ENCODE measurements around the gene CNPY4.
"Not testable (repeated sequence)": the region's sequence is repeated elsewhere in the genome, so short reads cannot be mapped to it uniquely, and the experiment has no call there.

The CNPY4 gene

GRCh38 chr7:100142461-100142860 lies 23.0 kb downstream of the CNPY4 start:
- no peaks in the 10 kb centered on the region for H3K9me3 ChIP-seq (ENCODE audit: insufficient read depth, low read depth, low read length)
- no peaks in the 10 kb centered on the region for H3K27me3 ChIP-seq (ENCODE audit: insufficient read depth, low read length, poor library complexity, severe bottlenecking)
- H3K36me3 ChIP-seq (ENCODE audit: insufficient read depth, low read length) = no peaks in the 10 kb centered on the region
- no peaks in the 10 kb centered on the region for H4K20me1 ChIP-seq (ENCODE audit: insufficient read depth, low read length, poor library complexity, severe bottlenecking)
- no peak overlapping the region for H3K9ac ChIP-seq (ENCODE audit: low read depth, low read length, poor library complexity, severe bottlenecking)
- no peaks in the 10 kb centered on the region for H3K79me2 ChIP-seq (ENCODE audit: insufficient read depth, low read length)
- no peak overlapping the region for H3K4me3 ChIP-seq (ENCODE audit: low read length, poor library complexity, severe bottlenecking)
- H2AFZ ChIP-seq (ENCODE audit: low read length) = no peak overlapping the region
- no peaks in the 10 kb centered on the region for H3F3A ChIP-seq (ENCODE audit: low read depth)
- TF ChIP-seq, protein P1, sequence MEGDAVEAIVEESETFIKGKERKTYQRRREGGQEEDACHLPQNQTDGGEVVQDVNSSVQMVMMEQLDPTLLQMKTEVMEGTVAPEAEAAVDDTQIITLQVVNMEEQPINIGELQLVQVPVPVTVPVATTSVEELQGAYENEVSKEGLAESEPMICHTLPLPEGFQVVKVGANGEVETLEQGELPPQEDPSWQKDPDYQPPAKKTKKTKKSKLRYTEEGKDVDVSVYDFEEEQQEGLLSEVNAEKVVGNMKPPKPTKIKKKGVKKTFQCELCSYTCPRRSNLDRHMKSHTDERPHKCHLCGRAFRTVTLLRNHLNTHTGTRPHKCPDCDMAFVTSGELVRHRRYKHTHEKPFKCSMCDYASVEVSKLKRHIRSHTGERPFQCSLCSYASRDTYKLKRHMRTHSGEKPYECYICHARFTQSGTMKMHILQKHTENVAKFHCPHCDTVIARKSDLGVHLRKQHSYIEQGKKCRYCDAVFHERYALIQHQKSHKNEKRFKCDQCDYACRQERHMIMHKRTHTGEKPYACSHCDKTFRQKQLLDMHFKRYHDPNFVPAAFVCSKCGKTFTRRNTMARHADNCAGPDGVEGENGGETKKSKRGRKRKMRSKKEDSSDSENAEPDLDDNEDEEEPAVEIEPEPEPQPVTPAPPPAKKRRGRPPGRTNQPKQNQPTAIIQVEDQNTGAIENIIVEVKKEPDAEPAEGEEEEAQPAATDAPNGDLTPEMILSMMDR (conservative IDR thresholded peaks at IDR 0.05; ENCODE audit: low read length) = no peak
- TF ChIP-seq EZH2phosphoT487 (IDR thresholded peaks at IDR 0.05; ENCODE audit: borderline replicate concordance) = no peak
- H3K4me2 ChIP-seq (ENCODE audit: low read depth, low read length, poor library complexity, severe bottlenecking) = no peak overlapping the region
- peaks cover 4% of the 10 kb centered on the region for H3K4me1 ChIP-seq (ENCODE audit: insufficient read depth, low read length, poor library complexity, severe bottlenecking)
- no peaks in the 10 kb centered on the region for H3K9me2 ChIP-seq (replicated peaks; ENCODE audit: low read depth, low read length)

DNA sequence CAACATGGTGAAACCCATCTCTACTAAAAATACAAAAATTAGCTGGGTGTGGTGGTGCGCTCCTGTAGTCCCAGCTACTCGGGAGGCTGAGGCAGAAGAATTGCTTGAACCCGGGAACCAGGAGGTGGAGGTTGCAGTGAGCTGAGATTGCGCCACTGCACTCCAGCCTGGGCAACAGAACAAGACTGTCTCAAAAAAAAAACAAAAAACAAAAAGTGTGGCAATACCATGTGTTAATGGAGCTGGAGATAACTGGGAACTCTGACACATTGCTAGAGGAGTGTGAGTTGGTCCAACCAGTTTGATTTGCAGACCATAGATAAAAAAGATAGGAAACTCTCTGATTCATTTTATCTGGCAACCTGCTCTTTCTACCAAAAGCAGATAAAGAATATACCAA lies 26.9 kb downstream of the CNPY4 start:
- not testable (repeated sequence) for H3F3A ChIP-seq (ENCODE audit: low read depth); H4K20me1 ChIP-seq (ENCODE audit: insufficient read depth, low read length, poor library complexity, severe bottlenecking); H3K4me2 ChIP-seq (ENCODE audit: low read depth, low read length, poor library complexity, severe bottlenecking); H3K36me3 ChIP-seq (ENCODE audit: insufficient read depth, low read length); H3K27me3 ChIP-seq (ENCODE audit: insufficient read depth, low read length, poor library complexity, severe bottlenecking); H3K9me3 ChIP-seq (ENCODE audit: insufficient read depth, low read depth, low read length); H3K9ac ChIP-seq (ENCODE audit: low read depth, low read length, poor library complexity, severe bottlenecking); H3K4me3 ChIP-seq (ENCODE audit: low read length, poor library complexity, severe bottlenecking); H3K9me2 ChIP-seq (replicated peaks; ENCODE audit: low read depth, low read length); H2AFZ ChIP-seq (ENCODE audit: low read length)
- peaks cover 12% of the 10 kb centered on the region for H3K4me1 ChIP-seq (ENCODE audit: insufficient read depth, low read length, poor library complexity, severe bottlenecking)
- peaks cover 22% of the 10 kb centered on the region for H3K79me2 ChIP-seq (ENCODE audit: insufficient read depth, low read length)

DNA sequence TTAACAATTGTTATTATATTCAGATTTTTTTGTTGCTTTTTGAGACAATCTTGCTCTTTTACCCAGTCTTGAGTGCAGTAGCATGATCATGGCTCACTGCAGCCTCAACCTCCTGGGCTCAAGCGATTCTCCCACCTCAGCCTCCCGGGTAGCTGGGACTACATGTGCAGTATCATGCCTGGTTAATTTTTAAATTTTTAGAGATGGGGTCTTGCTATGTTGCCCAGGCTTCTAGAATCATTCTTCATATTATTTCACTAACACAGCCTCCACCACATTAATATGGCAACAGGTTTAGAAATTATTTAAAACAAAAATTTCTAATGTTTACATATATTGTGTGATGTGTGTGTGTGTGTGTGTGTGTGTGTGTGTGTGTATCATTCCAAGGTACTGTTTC lies 27.8 kb downstream of the CNPY4 start:
- no peak for TF ChIP-seq EZH2phosphoT487 (IDR thresholded peaks at IDR 0.05; ENCODE audit: borderline replicate concordance)
- TF ChIP-seq, protein P1 (conservative IDR thresholded peaks at IDR 0.05; ENCODE audit: low read length) = no peak
- Histone ChIP-seq H3F3A (ENCODE audit: low read depth) (no peaks in the 10 kb centered on the region), H3K79me2 (ENCODE audit: insufficient read depth, low read length) (peaks cover 30% of the 10 kb centered on the region), H3K9me2 (replicated peaks; ENCODE audit: low read depth, low read length) (no peaks in the 10 kb centered on the region), H3K9ac (ENCODE audit: low read depth, low read length, poor library complexity, severe bottlenecking) (no peak overlapping the region), H3K9me3 (ENCODE audit: insufficient read depth, low read depth, low read length) (no peaks in the 10 kb centered on the region), H4K20me1 (ENCODE audit: insufficient read depth, low read length, poor library complexity, severe bottlenecking) (peaks cover 4% of the 10 kb centered on the region), H3K4me3 (ENCODE audit: low read length, poor library complexity, severe bottlenecking) (no peak overlapping the region), H3K4me2 (ENCODE audit: low read depth, low read length, poor library complexity, severe bottlenecking) (no peak overlapping the region), H3K27me3 (ENCODE audit: insufficient read depth, low read length, poor library complexity, severe bottlenecking) (no peaks in the 10 kb centered on the region), H3K4me1 (ENCODE audit: insufficient read depth, low read length, poor library complexity, severe bottlenecking) (peaks cover 14% of the 10 kb centered on the region), H2AFZ (ENCODE audit: low read length) (no peak overlapping the region), H3K36me3 (ENCODE audit: insufficient read depth, low read length) (no peaks in the 10 kb centered on the region)

GRCh38 chr7:100148225-100148558 lies 28.8 kb downstream of the CNPY4 start:
- Histone ChIP-seq H3K9ac (ENCODE audit: low read depth, low read length, poor library complexity, severe bottlenecking) (peak overlapping the region; percentile 79), H3K4me2 (ENCODE audit: low read depth, low read length, poor library complexity, severe bottlenecking) (peak overlapping the region; percentile 93), H3K9me3 (ENCODE audit: insufficient read depth, low read depth, low read length) (no peaks in the 10 kb centered on the region), H2AFZ (ENCODE audit: low read length) (peak overlapping the region; percentile 90), H3K27me3 (ENCODE audit: insufficient read depth, low read length, poor library complexity, severe bottlenecking) (no peaks in the 10 kb centered on the region), H4K20me1 (ENCODE audit: insufficient read depth, low read length, poor library complexity, severe bottlenecking) (peaks cover 4% of the 10 kb centered on the region), H3K79me2 (ENCODE audit: insufficient read depth, low read length) (peaks cover 30% of the 10 kb centered on the region), H3K36me3 (ENCODE audit: insufficient read depth, low read length) (no peaks in the 10 kb centered on the region), H3K4me3 (ENCODE audit: low read length, poor library complexity, severe bottlenecking) (peak overlapping the region; percentile 97), H3K9me2 (replicated peaks; ENCODE audit: low read depth, low read length) (no peaks in the 10 kb centered on the region), H3K4me1 (ENCODE audit: insufficient read depth, low read length, poor library complexity, severe bottlenecking) (peaks cover 19% of the 10 kb centered on the region), H3F3A (ENCODE audit: low read depth) (no peaks in the 10 kb centered on the region)
- TF ChIP-seq EZH2phosphoT487 (IDR thresholded peaks at IDR 0.05; ENCODE audit: borderline replicate concordance) = no peak
- TF ChIP-seq, protein P1 (conservative IDR thresholded peaks at IDR 0.05; ENCODE audit: low read length) = no peak

Data from Loucy (cell line).